Prostate gland (tissue), 2 donors: ENCODE data around the gene INPP5B.

ENCODE experiments used
- CTCF ChIP-seq, 4 experiments: fragments of 200-600 bp in 2 of 4; fragments of 450-650 bp in 2 of 4; sonication (generic) in 2 of 4; IDR thresholded peaks; 1 replicate in 3 of 4; 2 replicates in 1 of 4; pipeline ENCODE4 v1.5.1; 2016 to 2019; ENCODE audit warnings: antibody characterized with exemption in 4 of 4, mild to moderate bottlenecking in 2 of 4, moderate library complexity in 2 of 4
- POLR2AphosphoS5 ChIP-seq: sonication (generic); formaldehyde crosslinking; IDR thresholded peaks from one replicate; pipeline ENCODE4 v1.6.1; 2017; ENCODE audit warnings: antibody characterized with exemption

GRCh38 chr1:37858931-37859506 is 87.8 kb downstream of the INPP5B start:
- TF ChIP-seq CTCF (IDR thresholded peaks at IDR 0.05) (no peak), POLR2AphosphoS5 (no peak)
